GM21526 (cell line): ENCODE results near the gene TARBP2.
"Not testable (repeated sequence)": the region's sequence is repeated elsewhere in the genome, so short reads cannot be mapped to it uniquely, and the experiment has no call there.

Experiments used
- ATAC-seq: cut with Tn5 transposase; IDR thresholded peaks from one replicate; pipeline ENCODE4 v1.9.1; 2021; ENCODE audit warnings: moderate library complexity; ENCODE audit not compliant: unreplicated experiment, low FRiP score

Gene TARBP2

DNA sequence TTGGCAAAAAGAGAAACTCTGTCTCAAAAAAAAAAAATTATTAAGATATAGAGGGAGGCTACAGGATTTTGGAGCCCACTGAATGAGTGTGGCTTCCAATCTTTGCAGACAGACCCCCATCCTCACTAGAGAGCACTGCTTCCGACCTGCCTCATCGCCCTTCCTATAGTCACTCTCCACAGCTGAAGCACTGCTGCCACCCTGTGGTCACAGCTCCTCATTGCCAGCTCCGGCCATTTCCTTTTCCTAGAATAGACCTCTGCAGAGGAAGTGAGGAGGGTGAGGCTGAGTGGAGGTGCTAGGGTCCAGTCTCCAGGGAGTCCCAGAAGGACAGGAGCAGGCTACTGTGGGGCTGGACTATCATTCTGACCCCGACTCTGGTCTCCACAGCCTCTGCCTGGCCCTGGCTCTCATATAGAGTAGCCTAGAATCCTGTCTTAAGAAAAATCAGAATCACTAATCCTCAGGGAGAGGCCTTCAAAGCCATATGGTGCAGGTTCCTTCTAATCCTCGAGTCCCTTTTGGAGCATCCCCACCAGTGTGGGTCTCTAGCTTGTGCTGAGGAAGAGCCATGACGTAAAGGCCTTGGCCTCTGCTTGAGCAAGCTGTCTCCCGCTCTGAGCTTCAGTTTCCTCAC is 7.6 kb downstream of the TARBP2 start:
- no peak for ATAC-seq

DNA sequence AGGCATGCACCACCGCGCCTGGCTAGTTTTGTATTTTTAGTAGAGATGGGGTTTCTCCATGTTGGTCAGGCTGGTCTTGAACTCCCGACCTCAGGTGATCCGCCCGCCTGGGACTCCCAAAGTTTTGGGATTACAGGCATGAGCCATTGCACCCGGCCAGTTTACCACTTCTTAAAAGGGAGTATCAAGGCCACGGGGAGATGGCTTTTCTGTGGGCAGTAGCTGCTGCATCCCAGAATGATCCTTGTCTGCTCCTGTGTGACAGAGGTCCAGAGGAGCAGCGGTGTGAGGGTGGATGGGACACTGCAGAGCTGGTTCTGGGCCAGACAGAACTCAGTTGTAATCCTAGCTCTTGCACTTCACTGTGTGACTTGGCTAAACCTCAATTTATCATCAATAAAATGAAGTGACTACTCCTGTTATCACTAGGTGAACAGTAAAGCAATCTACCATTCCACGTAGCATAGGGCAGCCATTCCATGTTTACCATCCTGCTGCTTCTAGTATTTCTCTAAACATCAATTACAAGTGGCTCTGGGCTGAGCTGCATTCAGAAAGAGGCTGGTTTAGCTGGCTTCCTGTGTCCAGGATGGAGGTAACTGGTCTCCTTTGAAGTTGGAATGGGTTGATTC is 9.2 kb downstream of the TARBP2 start:
- ATAC-seq, result no peak

DNA sequence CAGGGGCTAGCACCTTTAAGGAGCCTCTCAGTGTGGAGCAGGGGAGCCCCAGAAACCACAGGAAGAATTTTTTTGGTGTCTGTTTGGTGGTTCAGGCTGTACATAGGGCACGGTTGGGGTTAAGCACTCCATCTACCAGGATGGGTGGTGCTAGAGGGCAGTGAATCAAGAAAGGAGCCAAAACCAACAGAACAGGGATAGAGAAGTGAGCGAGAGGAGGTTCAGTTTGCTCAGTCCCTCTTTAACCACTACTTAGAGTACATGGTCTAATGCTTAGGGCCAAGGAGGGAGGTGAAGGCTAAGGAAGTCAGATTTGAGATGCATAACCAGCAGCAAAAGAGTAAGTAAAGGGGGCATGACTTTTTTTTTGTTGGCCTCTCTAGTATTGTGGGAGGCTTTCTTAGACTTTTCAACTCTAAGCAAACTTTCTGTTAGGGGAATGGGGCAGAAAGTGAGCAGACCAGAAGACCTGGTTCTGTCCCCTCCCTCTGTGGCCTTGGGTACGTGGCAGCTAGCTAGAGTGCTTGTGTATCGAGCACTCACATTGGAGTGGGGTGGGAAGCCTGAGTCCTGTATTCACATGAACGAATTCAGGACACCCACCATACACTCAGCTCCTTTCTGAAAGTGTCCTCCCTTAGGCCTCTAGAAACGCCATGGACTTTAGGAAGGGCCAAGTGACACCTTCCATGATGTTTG is 12.8 kb downstream of the TARBP2 start:
- ATAC-seq, result no peak

DNA sequence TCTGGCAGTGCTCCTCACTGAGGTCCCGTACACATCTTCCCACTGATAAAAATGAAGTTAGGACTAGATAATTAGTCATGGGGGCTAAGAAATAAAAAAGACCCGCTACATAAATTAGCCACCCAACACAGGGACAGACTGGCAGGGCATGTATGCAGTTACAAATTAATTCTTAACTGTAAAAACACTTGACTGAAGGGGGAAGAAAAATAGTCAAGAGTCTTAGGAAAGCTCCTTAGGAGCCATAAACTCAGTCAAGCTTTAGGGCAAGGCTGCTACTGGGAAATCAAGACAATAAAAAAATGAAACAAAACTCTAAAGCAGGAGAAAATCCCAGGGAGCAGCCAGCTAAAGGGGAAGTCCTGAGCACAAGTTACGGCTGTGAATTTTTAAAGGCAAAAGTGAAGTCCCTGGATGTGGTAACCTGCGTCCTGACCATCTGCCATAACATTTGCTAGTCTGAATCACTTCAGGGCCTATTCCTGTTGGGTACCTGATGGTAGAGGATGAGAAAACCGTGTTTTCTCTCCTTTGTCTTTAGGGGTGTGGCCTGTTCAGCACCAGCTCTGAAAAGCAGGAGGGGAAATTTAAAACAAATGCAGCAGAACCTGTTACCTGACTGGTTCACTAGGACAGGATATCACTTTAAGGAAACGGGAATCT is 13.7 kb downstream of the TARBP2 start:
- ATAC-seq, result no peak

DNA sequence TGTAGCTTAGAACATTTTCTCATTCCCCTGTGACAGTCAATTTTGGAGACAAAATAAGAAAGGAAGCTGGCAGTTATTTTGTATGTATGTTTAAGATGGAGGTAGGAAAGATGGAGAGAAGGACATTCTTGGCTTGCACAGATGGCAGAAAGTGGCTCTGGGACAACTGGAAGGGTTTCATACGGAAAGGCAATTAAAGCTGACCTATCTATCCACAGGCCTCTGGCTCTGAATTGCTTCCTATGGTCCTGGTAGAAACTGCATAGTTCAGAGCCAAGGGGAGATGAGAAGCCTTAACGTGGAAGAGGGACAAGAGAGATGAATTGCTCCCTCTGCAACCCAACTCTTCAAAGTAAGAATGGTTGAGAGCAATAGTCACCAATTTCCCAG is 14.2 kb downstream of the TARBP2 start:
- ATAC-seq, result no peak

DNA sequence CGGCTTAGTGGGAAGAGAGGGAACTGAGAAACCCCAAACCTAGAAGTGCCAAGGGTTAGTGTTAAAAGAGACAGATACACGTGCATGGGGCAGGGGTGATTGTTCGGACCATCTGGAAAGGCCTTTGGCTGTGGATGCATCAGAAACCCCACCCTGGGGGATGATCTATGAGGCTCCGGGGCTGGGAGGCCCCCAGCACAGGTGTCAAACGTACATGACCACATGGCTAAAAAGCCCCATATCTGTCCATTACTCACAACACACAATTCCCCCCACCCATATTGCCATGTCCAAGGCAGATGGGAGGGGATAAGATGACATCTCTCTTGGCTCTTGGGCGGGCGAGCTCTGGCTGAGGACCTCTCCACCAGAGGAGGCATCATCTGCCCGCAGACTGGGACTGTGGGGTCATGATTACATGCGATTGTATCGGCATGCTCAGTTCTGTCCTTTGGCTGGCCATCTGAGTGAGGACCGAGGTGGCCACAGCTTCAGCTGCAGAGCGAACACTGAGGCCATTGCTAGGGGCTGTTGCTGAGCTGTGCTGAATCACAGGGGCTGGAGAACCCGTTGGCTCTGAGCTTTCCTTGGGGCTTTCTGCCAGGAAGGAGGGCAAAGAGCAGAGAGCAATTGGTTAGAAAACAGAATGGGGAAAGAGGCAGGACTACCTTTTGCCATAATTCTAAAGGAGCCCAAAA is 15.8 kb downstream of the TARBP2 start:
- ATAC-seq, result no peak

DNA sequence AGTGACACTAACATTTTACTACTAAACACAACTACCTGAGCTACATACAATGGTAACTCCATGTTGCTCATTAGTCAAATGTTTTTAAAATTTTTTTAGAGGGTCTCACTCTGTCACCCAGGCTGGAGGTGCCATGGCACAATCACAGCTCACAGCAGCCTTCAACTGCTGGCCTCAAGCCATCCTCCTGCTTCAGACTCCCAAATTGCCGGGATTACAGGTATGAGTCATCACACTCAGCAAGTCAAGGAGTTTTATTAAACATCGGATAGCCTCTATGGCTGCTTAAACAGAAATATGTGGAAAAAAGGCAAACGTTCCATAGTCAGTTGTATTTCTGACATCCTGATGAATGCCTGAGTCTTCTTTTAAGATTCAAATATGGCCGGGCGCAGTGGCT is 17.3 kb downstream of the TARBP2 start:
- no peak for ATAC-seq

DNA sequence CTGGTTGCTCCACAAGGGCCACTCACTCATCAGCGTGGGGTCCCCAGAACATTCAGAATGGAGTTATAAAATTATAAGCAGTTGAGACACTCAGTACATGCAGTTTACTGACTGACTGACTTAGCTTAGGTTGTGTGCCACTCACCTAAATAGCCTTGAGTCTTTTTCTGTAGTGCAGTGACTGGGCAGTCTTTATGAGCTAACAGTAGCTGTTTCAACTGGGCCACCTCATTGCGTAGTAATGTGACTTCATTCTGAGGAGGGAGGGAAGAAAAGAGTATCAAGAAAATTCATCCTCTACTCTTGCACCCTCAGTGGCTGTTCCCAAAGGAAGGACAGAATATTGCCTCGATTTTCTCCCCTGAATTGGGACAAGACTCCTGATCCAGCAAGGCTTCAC is 22.0 kb downstream of the TARBP2 start:
- no peak for ATAC-seq

DNA sequence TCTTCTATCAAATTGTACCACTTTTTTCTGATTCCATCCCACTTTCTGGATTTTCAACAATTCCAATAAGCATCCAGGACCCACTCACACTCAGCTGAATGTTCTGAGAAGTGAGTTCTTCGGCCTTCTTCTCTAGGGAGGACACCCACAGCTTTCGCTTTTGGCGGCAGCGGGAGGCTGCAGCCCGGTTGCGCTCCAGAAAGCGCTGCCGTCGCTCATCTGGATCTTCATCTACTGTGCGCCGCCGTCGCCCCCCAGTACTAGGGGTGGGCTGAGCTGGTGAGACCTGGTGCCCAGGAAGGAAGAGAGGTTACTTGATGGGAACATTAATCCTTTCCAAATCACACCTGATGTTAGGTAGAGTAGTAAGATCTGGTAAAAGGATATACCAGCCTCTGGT is 23.4 kb downstream of the TARBP2 start:
- no peak for ATAC-seq

DNA sequence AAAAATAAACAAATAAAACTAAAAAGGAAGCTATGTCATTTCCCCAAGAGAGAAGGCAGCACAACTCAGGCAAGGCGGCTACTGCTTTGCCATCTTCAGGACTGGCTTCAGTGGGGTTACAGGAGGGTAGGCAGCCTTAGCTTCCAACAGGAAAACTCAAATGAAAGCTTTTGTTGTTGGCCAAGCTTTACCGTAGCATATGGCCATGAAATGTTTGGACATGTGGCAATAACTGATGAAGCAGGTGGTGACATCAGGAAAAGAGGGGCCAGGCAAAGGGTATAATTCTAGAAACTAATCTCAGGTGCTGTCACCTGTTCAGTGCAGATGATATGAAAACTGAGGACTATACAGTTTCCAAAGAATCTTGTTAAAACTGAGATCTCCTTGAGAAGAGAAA is 29.0 kb downstream of the TARBP2 start:
- no peak for ATAC-seq

DNA sequence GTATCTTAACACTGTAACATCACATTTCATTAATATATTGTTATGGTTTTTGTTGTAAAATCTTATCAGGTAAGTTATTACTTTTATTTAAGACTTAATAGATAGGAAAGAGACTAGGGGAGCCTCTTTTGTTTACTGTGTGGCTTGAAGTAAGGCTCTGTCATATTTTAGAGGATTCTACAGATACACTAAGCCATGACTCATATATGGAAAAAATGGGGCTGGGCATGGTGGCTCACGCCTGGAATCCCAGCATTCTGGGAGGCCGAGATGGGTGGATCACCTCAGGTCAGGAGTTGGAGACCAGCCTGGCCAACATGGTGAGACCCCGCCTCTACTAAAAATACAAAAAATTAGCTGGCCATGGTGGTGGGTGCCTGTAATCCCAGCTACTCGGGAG is 29.8 kb downstream of the TARBP2 start:
- no peak for ATAC-seq

DNA sequence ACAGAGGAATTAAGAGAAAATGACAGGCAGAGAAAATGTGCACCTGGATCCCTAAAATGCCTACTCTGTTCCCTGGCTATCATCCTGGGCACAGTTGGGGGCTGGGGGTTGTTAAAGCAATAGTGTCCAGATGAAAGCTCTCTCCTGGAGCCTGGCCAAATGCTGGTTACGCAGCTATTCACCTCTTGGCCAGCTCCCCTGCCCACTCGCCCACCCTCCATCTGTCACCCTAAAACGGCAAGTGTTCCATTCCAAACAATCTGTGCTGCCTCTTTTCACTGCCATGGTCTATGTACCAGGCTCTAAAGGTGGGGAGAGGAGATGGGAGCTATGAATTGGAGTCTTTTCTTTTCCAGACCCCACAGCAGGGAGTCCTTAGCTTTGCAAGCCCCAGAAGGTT is 30.9 kb downstream of the TARBP2 start:
- ATAC-seq, result no peak

DNA sequence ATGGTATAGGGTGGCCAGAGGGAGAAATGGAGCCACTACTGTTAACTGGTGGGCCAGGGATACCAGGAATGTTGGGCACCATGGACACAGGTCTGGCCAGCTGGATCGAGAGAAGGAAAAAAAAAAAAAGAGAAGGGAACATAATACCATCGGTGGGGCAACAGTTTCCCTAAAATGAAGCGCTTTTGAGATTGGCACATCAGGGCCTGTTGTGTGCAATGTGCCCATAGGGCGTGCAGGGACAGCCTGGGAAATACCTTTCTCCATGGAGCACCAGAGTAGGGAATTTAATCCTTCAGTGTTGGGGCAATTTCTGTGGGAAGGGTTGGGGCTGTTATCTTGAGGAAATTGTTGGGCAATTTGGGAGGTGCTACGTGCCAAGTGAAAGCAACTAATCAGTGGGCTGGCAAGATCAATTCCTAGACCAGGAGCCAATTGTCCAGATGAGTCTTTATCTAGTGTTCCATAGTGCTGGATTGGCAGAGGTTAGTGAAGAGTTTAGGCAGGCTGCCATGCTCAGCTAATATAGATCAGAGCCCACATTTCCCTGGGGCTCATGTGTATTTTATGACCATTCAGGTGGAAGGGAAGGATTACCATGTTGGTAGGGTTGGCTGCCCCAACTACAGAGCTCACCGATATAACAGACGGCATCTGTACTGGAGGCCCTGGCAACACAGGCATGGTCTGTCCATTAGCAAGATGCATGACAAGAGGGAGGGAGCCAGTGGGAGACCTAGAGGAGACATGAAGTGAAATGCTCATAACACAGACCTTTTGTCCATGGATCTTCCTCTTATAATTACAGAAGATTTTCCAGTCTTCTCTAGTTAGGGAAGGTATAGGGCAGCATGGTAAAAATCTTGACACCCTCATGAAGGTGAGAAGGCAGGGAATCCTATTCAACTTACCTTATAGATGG is 31.7 kb downstream of the TARBP2 start:
- ATAC-seq, result no peak

DNA sequence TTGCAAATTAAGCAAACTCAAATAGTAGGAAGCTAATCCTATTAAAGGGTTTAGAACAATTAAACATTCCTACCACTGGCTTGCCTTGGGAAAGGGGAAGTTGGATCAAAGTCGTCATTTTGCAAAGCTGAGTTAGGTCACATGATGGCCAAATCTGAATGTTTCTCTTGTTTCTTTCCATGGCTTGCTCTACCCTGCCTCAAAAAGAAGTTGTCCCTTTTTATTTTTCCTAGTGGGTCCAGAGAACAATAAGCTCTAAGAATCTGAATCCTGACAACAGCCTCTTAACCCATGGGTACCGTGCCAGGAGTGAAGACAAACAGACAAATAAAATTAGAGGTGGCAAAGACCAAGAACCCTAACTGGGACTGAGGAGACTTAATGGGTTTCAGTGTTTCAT is 32.4 kb downstream of the TARBP2 start:
- no peak for ATAC-seq

DNA sequence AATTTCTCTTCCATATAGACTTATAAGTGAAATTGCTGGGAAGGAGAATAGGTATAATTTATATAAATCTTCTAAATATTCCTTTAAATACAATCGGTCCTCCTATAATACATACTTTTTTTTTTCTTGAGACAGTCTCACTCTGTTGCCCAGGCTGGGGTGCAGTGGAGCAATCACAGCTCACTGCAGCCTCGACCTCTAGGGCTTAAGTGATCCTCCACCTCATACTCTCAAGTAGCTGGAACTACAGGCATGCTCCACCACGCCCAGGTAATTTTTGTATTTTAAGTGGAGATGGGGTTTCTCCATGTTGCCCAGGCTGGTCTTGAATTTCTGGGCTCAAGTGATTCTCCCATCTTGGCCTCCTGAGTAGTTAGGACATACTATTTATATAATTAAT is 35.9 kb downstream of the TARBP2 start:
- ATAC-seq, result no peak

DNA sequence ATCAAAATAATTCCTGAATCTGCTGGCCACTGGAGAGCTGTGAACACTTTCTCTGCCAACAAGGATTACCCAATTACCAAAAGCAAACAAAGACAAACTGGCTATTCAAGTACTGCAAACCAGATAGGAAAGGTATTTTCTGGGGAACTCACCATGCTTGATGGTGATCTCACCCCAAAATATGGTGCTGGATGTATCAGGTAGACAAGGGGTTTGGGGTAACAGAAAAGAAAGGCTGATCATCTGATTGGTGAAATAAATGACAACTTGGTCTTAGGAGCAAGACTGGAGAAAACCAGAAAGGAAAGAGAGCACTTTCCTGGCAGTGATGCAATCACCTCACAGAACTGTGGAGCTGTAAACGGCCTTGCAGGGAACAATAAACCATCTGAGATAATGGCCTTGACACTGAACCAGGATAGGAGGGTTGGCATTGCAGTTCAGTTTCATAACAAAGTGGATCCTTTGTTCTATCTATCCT is 37.2 kb downstream of the TARBP2 start:
- no peak for ATAC-seq

DNA sequence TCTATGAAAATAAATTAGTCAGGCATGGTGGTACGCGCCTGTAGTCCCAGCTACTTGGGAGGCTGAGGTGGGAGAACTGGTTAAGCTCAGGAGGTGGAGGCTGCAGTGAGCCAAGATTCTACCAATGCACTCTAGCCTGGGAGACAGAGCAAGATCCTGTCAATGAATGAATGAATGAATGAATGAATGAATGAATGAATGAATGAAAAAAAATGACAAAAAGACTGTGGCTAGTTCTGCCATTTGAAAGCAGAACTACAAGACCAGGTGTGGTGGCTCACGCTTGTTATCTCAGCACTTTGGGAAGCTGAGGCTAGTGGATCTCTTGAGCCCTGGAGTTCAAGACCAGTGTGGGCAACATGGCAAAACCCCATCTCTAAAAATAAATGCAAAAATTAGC is 38.4 kb downstream of the TARBP2 start:
- no peak for ATAC-seq

DNA sequence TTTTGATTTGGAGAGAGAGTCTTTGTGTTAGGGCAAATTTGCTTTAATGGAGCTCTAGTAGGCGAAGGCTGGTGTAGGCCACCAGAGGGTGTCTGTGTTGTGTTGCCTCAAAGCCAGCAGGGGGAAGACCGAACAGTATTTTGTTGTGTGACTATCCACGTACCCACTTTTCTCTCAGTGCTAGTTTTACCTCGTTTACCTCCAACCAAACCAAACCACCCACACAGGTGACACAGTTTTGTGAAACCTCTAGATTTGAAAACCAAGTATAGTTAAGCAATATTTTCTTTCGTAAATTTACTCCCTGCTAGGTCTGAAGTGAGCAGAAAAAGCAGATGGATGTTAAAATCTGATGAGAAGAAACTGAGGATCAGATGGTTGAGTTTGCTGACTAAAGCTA is 42.5 kb downstream of the TARBP2 start:
- ATAC-seq, result peak; percentile 63

DNA sequence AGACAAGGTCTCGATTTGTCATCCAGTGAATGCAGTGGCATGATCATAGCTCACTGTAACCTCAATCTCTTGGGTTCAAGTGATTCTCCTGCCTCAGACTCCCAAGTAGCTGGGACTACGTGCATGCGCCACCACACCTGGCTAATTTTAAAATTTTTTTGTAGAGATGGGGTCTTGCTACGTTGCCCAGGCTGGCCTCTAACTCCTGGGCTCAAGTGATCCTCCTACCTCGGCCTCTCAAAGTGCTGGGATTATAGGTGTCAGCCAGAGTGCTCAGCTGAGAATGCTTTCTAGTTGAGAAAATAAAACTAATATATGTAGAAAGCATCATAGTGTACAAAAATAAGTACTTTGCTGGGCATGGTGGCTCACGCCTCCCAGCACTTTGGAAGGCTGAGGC is 47.3 kb downstream of the TARBP2 start:
- ATAC-seq, result not testable (repeated sequence)

DNA sequence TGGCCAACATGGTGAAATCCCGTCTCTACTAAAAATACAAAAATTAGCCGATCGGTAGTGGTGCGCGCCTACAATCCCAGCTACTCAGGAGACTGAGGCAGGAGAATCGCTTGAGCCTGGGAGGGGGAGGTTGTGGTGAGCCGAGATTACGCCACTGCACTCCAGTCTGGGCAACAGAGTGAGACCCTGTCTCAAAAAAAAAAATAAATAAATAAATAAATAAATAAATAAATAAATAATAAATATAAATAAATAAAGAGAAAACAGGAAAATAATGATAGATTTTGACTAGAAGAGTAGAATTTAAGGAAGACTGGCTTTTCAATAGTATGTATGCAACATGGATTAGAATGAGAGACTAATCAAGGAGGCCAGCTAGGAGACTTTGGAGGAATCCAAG is 49.0 kb downstream of the TARBP2 start:
- ATAC-seq, result not testable (repeated sequence)
